Measurements from ENCODE around the gene MSMP. TPM values are rescaled to one million over a fixed set of nuclear protein-coding genes. Genes with fewer than 3 reads are reported as not detected.

The MSMP gene
- total and polyA plus RNA-seq, 2 donors (not counting 1 experiment from before 2014, with no cell fraction given), result not detected

DNA sequence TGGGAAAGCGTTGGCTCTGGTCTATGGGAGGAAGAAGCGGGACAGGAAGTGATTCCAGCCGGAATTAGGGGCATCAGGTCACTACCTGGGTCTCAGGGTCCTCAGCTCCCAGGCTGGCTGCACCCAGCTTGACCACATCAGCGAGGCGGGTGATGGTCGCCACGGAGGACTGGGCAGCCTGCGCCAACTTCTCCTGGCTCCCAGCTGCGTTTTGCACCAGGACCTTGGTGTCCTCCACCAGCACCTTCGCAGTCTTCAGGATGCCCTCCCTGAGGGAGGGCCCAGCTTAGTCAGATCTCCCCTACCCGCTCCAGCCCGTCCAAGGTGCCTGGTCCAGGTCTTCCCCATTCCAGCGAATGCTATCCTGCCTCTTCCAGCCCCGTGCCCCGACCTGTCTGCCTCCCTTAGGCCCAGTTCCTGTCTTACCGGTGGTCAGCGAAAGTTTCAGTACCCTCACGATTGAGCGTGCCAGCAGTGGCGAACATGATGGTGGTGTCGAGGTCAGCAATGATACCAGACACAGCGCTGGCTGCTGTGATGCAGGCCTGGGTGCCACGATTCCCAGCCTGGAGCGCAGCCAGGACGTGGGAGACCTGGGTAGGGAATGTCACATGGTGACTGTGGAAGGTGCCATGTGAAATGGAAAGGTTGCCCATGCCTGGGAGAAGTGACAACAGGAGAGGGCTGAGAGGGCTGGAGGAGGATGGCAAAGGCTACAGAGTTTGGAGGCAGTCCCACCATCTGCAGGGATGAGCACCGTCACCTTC, 50.0 kb downstream of the MSMP start:
- H3K9me3 ChIP-seq (ENCODE audit: control insufficient read depth, insufficient read depth, low read depth, low read length), result no peaks in the 10 kb centered on the region
- DNase-seq (ENCODE audit: low read depth in 2 of 2), result no peak
- H3K4me1 ChIP-seq (ENCODE audit: control insufficient read depth, extremely low read depth, insufficient read depth, low read length), result no peaks in the 10 kb centered on the region
- H4K20me1 ChIP-seq (ENCODE audit: control insufficient read depth, extremely low read depth, insufficient read depth, low read length), result no peaks in the 10 kb centered on the region
- H3K4me2 ChIP-seq (ENCODE audit: extremely low read depth, insufficient read depth, low read length), result no peak overlapping the region
- H3K36me3 ChIP-seq (ENCODE audit: control insufficient read depth, insufficient read depth, low read length), result peaks cover 68% of the 10 kb centered on the region
- H2AFZ ChIP-seq (ENCODE audit: low read length), result no peak overlapping the region
- H3K79me2 ChIP-seq (ENCODE audit: control insufficient read depth, insufficient read depth, low read length), result no peaks in the 10 kb centered on the region
- TF ChIP-seq EZH2 (IDR thresholded peaks at IDR 0.05; ENCODE audit: low read length, missing control alignments) (no peak), CTCF (conservative IDR thresholded peaks at IDR 0.05 in 1 of 2, IDR thresholded peaks at IDR 0.05 in 1 of 2; ENCODE audit: low read depth in 1 of 2, low read length in 2 of 2) (no peak)
- H3K27me3 ChIP-seq (ENCODE audit: control insufficient read depth, insufficient read depth, low read length), result no peaks in the 10 kb centered on the region
- no peak overlapping the region for H3K27ac ChIP-seq (ENCODE audit: insufficient read depth, low read length)
- H3K4me3 ChIP-seq (replicated peaks in 1 of 4; ENCODE audit: control extremely low read depth in 1 of 4, insufficient read depth in 1 of 4, low read depth in 3 of 4, low read length in 4 of 4), result no peak overlapping the region
- H3K9ac ChIP-seq (ENCODE audit: insufficient read depth, low read length), result no peak overlapping the region

Other genes starting within 250 kb of the MSMP start
- gene TESK1, start 149.0 kb downstream of the MSMP start, total RNA-seq, result 9.4 and 10.5 TPM in 2 replicates
- gene TESK1, start 149.0 kb downstream of the MSMP start, polyA plus RNA-seq, result 12.0 and 12.5 TPM in 2 replicates
- 1.0 and 2.8 TPM in 2 replicates for gene CD72, start 135.9 kb downstream of the MSMP start, total RNA-seq
- 0.64 and 1.00 TPM in 2 replicates for gene CD72, start 135.9 kb downstream of the MSMP start, polyA plus RNA-seq
- 0.17 TPM in 1 of 2 replicates, not detected in the other for gene SIT1, start 103.3 kb downstream of the MSMP start, total RNA-seq
- gene SIT1, start 103.3 kb downstream of the MSMP start, polyA plus RNA-seq, result 0.07 TPM in 1 of 2 replicates, not detected in the other
- 67,954 and 162,287 TPM in 2 replicates for gene RMRP, start 96.3 kb downstream of the MSMP start, total RNA-seq
- gene RMRP, start 96.3 kb downstream of the MSMP start, polyA plus RNA-seq, result 75.4 and 110 TPM in 2 replicates
- gene CCDC107, start 96.0 kb downstream of the MSMP start, total RNA-seq, result 15.4 and 20.6 TPM in 2 replicates
- gene CCDC107, start 96.0 kb downstream of the MSMP start, polyA plus RNA-seq, result 20.2 and 24.9 TPM in 2 replicates
- gene ARHGEF39, start 89.1 kb downstream of the MSMP start, total RNA-seq, result under 0.01 and 0.66 TPM in 2 replicates
- 0.77 and 3.9 TPM in 2 replicates for gene ARHGEF39, start 89.1 kb downstream of the MSMP start, polyA plus RNA-seq
- gene CA9, start 80.3 kb downstream of the MSMP start, total RNA-seq, result 0.17 and 0.26 TPM in 2 replicates
- gene CA9, start 80.3 kb downstream of the MSMP start, polyA plus RNA-seq, result 0.59 TPM in 1 of 2 replicates, not detected in the other
- gene TPM2, start 64.4 kb downstream of the MSMP start, total RNA-seq, result 696 and 1,003 TPM in 2 replicates
- gene TPM2, start 64.4 kb downstream of the MSMP start, polyA plus RNA-seq, result 1,280 and 1,927 TPM in 2 replicates
- gene TLN1, start 22.1 kb downstream of the MSMP start, total RNA-seq, result 214 and 405 TPM in 2 replicates
- 214 and 244 TPM in 2 replicates for gene TLN1, start 22.1 kb downstream of the MSMP start, polyA plus RNA-seq
- 64.7 and 70.2 TPM in 2 replicates for gene CREB3, start 21.6 kb downstream of the MSMP start, total RNA-seq
- gene CREB3, start 21.6 kb downstream of the MSMP start, polyA plus RNA-seq, result 50.2 and 55.8 TPM in 2 replicates
- gene GBA2, start 5.0 kb downstream of the MSMP start, total RNA-seq, result 21.8 and 23.9 TPM in 2 replicates
- 24.1 and 25.5 TPM in 2 replicates for gene GBA2, start 5.0 kb downstream of the MSMP start, polyA plus RNA-seq
- gene RGP1, start 5.0 kb downstream of the MSMP start, total RNA-seq, result 10.5 and 14.9 TPM in 2 replicates
- 17.4 and 18.0 TPM in 2 replicates for gene RGP1, start 5.0 kb downstream of the MSMP start, polyA plus RNA-seq
- gene NPR2, start 37.3 kb upstream of the MSMP start, total RNA-seq, result 23.6 and 47.4 TPM in 2 replicates
- gene NPR2, start 37.3 kb upstream of the MSMP start, polyA plus RNA-seq, result 26.3 and 34.1 TPM in 2 replicates
- gene SPAG8, start 58.0 kb upstream of the MSMP start, total RNA-seq, result 1.0 and 1.3 TPM in 2 replicates
- 0.62 and 0.64 TPM in 2 replicates for gene SPAG8, start 58.0 kb upstream of the MSMP start, polyA plus RNA-seq
- gene HINT2, start 60.8 kb upstream of the MSMP start, total RNA-seq, result 24.9 and 34.2 TPM in 2 replicates
- 13.1 and 22.9 TPM in 2 replicates for gene HINT2, start 60.8 kb upstream of the MSMP start, polyA plus RNA-seq
- gene FAM221B, start 74.5 kb upstream of the MSMP start, total RNA-seq, result not detected in 2 replicates
- not detected in 2 replicates for gene FAM221B, start 74.5 kb upstream of the MSMP start, polyA plus RNA-seq
- 2.1 and 3.0 TPM in 2 replicates for gene TMEM8B, start 75.0 kb upstream of the MSMP start, total RNA-seq
- gene TMEM8B, start 75.0 kb upstream of the MSMP start, polyA plus RNA-seq, result 2.7 and 3.0 TPM in 2 replicates
- not detected in 2 replicates for gene OR13J1, start 116.1 kb upstream of the MSMP start, total RNA-seq
- gene OR13J1, start 116.1 kb upstream of the MSMP start, polyA plus RNA-seq, result not detected in 2 replicates
- gene HRCT1, start 151.9 kb upstream of the MSMP start, total RNA-seq, result 0.26 and 1.2 TPM in 2 replicates
- gene HRCT1, start 151.9 kb upstream of the MSMP start, polyA plus RNA-seq, result 3.1 and 3.3 TPM in 2 replicates
- under 0.01 and 0.17 TPM in 2 replicates for gene SPAAR, start 155.2 kb upstream of the MSMP start, total RNA-seq
- gene SPAAR, start 155.2 kb upstream of the MSMP start, polyA plus RNA-seq, result 0.34 and 0.41 TPM in 2 replicates
- gene OR2S2, start 203.9 kb upstream of the MSMP start, total RNA-seq, result 0.17 TPM in 1 of 2 replicates, not detected in the other
- gene OR2S2, start 203.9 kb upstream of the MSMP start, polyA plus RNA-seq, result 0.17 and 0.18 TPM in 2 replicates